Keratinocyte (primary cell): ENCODE data around the gene ZFYVE28.

ENCODE experiments used
- CTCF ChIP-seq, 3 experiments: IDR thresholded peaks in 1 of 3; conservative IDR thresholded peaks in 1 of 3; optimal IDR thresholded peaks in 1 of 3; 2 replicates in 2 of 3; 3 replicates in 1 of 3; pipeline versions ENCODE3 to v1.5.1; 2011; ENCODE audit warnings: low read length in 3 of 3, mild to moderate bottlenecking in 3 of 3, moderate library complexity in 2 of 3, control low read depth in 1 of 3, inconsistent platforms in 1 of 3; ENCODE audit not compliant: insufficient read depth in 2 of 3; ENCODE audit errors: extremely low read depth in 1 of 3
- EZH2 ChIP-seq: IDR thresholded peaks from one replicate; pipeline ENCODE4 v1.6.1; 2012; ENCODE audit warnings: inconsistent platforms, mild to moderate bottlenecking, low read length, moderate library complexity

GRCh38 chr4:2261110-2261852, 157.2 kb downstream of the ZFYVE28 start:
- TF ChIP-seq CTCF (optimal IDR thresholded peaks at IDR 0.05 in 1 of 3, IDR thresholded peaks at IDR 0.05 in 1 of 3, conservative IDR thresholded peaks at IDR 0.05 in 1 of 3; ENCODE audit: extremely low read depth in 1 of 3, insufficient read depth in 2 of 3, low read length in 3 of 3) (no peak), EZH2 (no peak)
